Measurements from ENCODE around the gene RASGEF1C.

RASGEF1C gene

DNA sequence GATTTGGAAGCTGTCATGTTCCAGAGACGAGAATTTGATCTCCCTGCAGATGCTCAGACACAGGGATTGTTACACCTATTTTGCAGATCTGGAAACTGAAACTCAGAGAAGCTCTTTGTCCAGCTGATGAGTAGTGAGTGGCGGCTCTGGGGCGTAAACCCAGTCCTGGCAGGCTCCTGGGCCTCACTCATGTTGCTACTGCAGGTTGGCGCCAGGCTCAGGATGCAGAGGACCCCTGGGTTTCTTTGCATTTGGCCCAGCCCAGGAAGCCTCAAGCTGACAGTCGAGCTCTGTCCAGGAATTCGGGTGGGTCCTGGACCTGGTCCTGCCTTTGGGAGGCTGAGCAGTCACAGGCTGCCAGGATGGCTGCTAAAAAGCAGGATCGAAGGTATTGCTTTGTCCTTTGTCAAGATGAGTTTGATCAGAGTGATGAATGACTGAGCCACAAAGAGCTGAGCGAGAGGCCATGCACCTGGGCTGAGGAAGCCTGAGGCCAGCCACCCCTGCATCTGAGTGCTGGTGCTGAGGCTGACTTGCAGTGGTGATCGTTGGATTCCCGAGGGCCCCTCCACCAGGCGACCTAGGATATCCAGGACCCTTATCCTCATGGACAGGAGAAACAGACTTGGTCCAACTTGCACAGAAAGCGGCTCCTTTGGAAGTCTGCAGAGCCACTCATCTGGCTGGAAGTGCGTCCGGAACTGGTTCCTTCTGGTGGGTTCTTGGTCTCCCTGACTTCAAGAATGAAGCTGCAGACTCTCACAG is 129.1 kb downstream of the RASGEF1C start:
- DNase-seq = no peak

DNA sequence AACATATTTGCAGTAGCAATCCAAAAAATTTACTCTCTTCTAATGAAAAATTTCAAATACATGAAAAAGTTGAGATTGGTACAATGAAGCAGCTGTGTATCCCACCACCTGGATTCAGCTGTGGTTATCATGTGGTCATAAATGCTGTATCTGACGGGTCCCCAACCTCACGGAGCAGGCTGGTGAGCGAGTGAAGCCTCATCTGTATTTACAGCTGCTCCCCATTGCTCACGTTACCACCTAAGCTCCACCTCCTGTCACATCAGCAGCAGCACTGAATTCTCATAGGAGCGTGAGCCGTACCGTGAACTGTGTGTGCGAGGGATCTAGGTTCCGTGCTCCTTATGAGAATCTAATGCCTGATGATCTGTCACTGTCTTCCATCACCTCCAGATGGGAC is 130.7 kb downstream of the RASGEF1C start:
- no peak for DNase-seq

DNA sequence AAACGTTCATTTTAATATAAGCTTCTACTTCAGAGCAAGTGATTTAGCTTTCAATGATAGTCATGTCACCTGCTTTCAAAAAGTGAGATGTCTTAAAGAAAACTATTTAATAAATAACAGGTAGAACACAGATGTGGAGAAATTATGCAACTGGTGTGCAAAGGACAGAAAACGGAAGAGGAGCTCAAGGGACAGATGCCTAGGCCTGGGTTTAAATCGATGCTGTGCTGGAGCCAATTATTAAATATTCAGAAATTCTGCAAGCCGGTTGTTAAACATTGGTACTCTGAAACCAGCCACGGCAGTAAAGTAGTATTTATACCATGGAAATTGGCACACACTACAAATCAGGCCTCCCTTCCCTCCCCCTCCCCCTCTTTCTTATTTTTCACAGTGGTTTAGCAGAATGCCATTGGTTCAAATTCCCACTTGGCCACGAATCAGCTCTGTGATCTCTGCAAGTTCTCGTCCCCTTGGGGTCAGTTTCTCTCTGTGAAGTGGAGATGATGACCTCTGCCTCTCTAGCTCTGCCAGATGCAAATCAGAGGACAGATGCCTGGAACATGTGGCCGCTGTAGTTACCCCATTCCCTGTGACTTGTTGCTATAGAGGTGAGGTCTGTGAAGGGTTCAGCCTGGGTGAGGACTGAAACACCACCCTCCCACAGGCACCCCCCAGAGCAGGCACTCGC is 131.3 kb downstream of the RASGEF1C start:
- DNase-seq = no peak

DNA sequence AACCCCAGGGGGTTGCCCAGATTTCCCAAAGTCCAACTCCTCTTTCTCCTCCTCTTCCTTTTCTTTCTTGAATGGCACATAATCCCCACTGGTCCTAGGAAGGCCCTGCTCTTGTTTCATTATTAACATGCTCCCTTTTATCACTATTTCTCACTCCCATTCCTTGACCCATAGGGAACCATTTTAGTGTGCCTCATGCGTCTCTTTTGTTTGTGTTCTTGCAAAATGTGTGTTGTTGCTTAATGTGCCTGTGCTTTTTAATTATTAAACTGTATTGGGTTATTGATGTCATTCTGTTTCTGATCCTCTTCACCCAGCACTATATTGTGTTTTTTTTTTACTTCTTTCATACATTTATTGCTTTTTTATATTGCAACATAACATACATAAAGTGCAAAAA is 133.3 kb downstream of the RASGEF1C start:
- DNase-seq = no peak

DNA sequence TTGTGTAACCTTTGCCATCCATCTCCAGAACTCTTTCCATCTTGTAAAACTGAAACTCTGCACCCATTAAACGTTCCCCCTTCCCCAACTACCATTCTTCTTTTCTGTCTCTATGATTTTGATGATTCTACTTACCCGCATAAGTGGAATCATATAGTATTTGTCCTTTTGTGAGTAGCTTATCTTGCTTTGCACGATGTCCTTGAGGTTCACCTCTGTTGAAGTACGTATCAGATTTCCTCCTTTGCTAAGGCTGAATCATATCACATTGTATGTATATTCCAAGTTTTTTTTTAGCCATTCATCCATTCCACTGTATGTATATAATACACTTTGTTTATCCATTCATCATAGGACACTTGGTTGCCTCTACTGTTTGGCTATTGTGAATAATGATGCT is 134.5 kb downstream of the RASGEF1C start:
- peak; percentile 78 for DNase-seq

DNA sequence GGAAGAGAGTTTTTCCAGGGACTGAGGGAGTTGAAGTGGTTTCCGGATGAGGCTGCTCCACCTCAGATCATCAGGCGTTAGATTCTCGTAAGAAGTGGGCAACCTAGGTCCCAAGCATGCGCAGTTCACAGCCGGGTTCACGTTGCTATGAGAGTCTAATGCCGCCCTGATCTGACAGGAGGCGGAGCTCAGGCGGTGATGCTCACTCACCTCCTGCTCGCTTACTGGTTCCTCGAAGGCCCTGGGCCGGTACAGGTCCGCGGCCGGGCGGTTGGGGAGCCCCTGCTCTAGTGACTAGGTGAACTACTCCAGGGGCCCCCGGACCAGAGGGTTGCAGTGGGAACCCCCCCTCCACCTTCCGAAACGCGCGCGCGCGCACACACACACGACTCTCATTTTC is 136.5 kb downstream of the RASGEF1C start:
- DNase-seq = no peak

DNA sequence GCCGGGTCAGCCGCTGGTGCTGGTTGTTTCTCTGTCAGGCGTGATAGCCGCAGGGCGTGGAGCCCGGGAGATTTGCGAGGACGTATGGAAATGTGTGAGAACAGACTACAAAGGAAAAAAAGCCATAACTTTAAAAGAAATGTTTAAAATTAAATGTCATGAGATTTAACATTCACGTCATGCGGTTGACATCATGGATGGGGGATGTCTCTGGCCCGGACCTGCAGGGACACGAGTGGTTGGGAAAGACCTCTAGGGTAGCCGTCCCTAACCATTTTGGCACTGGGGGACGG is 136.8 kb downstream of the RASGEF1C start:
- DNase-seq = no peak

DNA sequence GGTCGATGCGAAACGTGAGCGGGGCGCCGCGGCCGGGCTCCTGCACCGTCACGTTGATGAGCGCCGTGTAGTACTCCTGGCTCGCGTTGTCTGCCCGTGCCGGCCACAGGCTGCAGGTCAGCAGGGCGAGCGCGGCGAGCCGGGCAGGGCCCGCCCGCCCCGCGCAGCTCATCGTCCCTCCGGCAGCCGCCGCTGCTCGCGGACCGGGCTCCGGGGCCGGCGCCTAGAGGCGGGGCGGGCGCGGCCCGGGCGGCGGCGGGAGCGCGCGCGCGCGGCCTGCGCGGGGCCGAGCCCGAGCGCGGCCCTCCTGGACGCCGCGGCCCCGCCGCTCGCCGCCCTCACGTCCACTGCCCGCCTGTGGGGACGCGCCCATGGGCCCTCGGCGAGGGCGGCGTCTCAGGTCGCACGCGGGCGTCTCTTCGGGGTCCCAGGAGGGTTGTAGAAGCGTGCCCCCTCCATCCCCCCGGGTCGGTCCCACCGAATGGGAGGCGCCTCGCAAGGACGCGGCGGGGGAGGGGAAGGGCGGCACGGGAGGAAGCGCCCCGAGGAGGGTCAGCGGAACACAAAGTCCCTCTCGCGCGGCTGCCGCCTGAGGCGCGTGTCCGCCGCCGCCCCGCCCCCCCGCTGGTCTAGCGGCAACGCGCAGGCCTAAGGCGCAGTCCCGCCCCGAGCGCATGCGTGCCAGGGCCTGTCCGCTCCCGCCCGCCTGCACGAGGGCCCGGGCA is 137.3 kb downstream of the RASGEF1C start, which contains the start of gene RNF130:
Gene RNF130, minus strand, starts transcription at position 229 of the 725 bp plus-strand sequence. Its CDS starts 57 bp downstream, at position 172.
- peak; percentile 98 for DNase-seq

DNA sequence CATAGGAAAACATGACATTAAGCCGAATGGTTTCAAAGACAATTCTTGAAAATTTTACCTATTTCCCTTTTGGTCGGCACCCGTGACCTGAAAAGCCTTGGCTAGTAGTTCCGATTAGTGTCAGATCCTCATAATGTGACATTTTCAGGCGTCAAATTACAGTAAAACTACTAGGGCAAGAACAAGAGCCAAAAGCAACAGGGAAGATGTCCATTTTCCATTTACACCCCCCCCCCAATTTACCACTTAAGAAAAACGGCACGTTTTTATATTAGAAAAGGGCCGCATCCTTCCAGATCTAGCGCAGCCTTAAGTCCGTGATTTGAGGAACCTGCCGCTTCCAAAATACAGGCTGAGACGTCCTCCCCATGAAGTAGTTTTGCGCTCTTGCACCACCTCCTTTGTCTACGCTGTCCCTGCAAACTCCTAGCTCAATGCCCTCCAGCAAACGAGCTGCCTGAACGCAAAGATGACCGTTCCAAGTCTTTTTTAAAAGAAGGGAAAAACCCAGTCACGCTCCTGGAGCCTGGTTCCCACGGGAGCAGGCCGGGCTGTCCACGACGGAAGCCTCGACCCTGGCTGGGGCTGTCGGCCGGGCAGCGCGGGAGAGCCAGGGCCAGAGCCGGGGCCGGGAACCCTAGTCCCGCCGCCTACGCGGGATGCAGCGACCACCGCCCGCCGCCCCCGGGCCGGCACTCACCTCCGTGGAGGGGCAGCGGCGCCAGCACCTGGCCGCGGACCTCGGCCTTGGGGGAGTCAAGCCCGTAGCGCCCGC is 138.1 kb downstream of the RASGEF1C start:
- DNase-seq = peak; percentile 76

DNA sequence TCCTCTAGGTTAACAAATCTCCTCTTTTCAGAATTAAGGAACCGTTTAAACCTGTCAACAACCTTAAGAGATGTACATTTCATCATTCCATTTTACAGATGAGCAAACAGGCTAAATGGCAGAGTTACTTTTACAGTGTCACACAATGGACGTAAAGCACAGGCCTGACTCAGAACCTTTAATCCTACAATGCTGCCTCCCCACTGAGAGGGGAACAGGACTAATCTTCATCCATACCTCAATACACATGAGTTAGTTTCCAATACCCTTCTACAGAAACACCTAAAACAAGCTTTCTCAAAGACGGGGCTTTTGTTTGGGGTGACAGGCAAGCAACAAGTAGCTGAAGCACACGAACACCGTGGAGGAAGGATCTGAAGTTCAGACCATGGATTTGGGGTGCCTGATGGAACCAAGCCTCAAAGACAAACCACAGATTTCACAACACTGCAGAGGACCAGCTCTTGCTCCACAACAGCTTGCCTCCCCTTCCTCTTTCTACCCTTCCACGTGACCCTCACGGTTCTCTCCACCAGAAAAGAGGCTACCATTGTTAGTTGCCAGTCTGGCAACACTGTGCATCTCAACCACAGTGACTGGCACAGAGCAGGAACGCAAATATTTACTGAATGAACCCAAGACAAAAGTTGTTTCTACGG is 139.3 kb downstream of the RASGEF1C start:
- no peak for DNase-seq

DNA sequence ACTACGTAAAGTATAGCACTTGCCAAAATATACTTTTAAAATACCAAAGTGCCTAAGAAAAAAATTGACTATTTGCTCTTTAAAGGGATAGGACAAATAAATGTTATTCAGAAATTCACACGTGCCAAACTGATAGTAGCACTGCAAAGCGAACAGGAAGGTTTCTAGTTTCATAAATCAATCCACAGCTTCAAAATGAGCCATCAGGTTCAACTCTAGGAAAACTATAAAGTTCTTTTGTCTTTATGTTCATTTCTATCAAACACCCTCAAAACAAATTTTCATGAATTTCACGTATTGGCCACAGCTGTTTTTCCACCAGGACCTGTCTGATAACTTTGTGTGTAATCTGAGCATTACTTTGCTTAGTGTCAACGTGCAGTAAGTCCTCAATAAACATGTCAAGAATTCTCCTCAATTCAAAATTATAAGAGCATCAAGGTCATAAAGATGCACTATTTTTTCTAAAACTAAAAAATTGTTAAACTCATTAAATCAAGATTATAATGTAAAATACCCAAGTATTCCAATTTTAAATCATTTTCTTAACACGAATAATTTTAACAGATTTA is 140.4 kb downstream of the RASGEF1C start:
- no peak for DNase-seq

DNA sequence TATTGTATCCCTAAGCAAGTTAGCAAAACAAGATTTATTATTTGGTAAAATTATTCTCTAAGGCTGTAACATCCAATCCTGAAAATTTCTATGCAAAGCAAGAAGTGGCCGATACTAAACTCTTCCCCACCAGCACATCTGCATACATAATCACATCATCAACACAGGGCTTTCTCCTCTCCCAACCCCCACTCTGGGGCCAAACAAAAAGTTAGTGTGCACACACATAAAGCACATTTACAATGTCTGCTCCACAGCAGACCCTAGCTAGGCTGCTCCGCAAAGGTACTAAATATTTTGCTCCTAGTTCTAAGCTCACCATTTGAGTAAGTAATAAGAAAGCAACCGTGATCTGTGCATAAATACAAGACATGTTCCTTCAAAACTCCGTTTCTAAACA is 141.0 kb downstream of the RASGEF1C start:
- no peak for DNase-seq

DNA sequence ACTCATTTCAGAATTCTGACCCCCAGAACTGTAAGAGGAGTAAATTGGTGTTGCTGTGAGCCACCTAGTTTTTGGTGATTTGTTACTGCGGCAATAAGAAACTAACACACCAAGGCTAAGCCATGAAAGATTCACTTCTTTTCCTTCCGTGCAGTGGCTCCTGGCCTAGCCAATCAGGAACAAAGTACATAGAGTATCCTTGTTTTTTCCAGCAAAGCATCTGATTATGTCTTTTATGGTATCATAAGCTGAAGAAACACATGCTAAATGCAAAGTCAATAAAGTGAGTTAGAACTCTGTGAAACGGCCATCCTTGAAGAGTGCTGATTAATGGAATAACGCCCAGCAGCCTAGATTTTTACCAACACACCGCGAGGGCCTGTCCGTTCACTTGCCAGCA is 148.8 kb downstream of the RASGEF1C start:
- no peak for DNase-seq

DNA sequence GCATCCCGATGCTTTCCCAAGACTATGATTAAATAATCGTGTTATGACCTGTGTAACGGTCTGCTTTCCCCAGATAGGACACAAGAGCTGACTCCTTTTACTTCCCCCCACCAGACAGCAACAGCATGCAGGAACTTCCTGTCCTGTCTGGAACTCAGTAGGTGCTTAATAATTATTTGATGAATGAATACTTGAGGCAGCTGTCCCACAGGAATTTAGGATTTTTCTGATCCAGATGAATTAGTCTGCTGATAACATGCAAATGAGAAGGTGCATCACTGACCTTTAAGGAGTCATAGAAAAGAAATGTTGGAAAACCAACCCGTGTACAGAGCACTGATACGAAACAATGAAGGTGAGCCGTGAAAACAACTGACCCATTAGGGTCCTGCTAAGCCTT is 149.7 kb downstream of the RASGEF1C start:
- no peak for DNase-seq

DNA sequence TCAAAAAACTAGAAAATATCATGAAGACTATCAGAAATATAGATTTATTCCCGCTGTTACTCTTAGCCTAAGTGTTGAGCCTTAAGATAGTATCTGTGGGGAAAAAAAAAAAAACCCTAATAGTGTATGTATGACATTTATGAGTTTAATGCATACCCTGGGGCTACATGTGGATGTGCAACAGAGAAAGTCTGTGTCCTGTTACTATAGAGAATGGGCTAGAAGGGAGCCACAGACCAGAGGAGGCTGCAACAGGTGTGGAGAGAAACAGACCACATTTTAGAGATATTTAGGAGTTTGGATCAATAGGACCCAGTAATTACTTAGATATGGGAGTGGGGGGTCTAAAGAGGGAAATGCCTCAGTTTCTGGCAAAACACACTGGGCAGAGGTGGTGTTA is 152.9 kb downstream of the RASGEF1C start:
- DNase-seq = no peak

DNA sequence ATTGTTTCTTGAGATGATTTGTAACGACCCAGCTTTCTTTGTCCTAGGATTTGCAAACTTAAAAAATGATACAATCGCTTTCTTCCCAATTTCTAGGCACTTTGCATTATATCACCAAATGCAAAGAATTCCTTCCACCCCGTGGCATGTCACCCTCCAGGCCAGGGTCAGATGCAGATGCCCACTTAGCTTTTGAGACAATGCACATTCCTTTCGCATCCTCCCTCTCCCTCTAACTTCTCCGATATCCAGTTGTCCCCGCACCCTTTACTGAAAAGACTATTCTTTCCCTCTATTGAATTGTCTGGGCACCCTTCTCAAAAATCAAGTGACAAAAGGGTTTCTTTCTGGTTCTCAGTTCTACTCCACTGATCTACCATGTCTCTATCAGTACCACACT is 154.8 kb downstream of the RASGEF1C start:
- no peak for DNase-seq

DNA sequence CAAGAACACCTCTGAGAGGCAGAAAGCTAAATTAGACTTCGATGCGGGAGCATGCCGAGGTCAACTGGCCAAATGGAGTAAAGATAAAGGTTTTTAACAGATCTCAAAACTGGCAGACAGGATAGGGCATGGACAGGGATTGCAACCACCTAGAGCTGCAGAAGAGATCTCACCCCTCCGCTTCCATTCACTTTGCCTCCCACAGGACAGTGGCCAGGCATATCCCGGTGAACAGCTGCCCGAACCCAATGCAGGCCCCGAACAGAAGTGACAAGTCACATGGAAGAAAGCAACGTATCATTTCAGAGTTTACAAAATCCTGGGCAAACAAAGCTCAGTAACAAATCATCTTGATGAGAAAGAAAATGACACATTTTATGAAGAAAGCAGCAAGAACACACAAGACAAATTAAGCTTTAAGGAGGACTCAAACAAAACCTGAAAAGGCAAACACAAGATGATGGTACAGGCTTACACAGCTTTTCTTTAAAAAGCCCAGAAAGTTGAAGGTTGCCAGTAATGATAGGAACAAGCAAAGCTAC is 155.9 kb downstream of the RASGEF1C start:
- DNase-seq = no peak

DNA sequence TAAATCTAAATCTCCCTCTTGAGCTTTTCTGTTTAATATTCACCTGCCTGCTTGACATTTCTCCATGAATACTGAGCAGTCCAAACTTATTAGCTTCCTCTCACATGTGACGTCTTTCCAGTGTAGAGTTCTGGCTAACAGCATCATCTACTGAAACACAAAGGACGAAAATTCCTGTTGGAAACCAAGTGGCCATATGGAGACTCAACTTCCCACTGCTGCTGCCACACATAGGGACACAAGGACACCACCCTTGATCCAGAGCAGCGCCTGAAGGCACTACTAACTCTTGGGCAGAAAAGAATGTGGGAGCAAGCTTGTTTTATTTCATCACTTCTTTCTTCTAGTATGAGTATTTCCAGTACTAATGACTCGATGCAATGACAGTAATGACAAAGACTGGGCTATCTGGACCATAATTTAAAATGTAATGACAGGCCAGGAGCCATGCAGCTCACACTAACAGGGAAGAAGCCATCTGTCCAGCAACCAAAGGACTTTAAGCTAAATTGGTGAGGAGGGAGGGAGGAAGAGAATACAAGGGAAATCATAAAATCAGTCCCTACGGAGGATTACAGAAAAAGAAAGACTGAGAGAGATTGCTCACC is 156.7 kb downstream of the RASGEF1C start:
- DNase-seq = no peak
